ENCODE data around the gene BSPH1. TPM values are rescaled to one million over a fixed set of nuclear protein-coding genes. Genes with fewer than 3 reads are reported as not detected.
"Not testable (repeated sequence)": the region's sequence is repeated elsewhere in the genome, so short reads cannot be mapped to it uniquely, and the experiment has no call there.

The BSPH1 gene
- total RNA-seq, 1 donor from 2014 or later, result not detected

DNA sequence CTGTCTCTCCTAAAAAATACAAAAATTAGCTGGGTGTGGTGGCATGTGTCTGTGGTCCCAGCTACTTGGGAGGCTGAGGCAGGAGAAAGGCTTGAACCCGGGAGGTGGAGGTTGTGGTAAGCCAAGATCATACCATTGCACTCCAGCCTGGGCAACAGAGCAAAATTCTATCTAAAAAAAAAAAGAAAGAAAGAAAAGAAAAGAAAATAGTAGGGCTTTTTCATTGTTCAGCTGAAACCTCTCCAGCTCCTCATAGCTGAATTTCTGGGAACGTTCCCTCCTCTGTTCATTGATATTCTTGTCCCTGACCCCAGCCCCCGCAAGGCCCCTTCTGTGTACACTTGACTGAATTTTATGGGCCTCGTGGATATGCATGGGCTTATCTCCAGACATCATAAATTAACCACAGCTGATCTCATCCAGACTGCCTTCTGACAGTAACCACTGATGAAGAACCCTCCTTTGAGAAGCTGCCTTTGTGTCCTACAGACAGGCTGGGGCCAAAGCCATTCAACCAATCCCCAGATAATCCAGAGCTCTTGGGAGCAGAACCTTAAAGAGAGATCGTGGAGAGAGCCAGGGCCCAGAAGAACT lies 2.3 kb upstream of the BSPH1 start, which contains the start of gene ELSPBP1:
Gene ELSPBP1, plus strand, starts transcription at position 424 of the 594 bp plus-strand sequence. CDS start 14,036 bp downstream, outside the sequence.
- H3K36me3 Mint-ChIP-seq (ENCODE audit: low read depth, unreplicated experiment), result no peaks in the 10 kb centered on the region
- H3K4me1 Mint-ChIP-seq (ENCODE audit: unreplicated experiment), result no peaks in the 10 kb centered on the region
- no peaks in the 10 kb centered on the region for H3K27me3 Mint-ChIP-seq (ENCODE audit: unreplicated experiment)
- H3K9me3 Mint-ChIP-seq (ENCODE audit: unreplicated experiment), result no peaks in the 10 kb centered on the region
- TF ChIP-seq, protein P1, sequence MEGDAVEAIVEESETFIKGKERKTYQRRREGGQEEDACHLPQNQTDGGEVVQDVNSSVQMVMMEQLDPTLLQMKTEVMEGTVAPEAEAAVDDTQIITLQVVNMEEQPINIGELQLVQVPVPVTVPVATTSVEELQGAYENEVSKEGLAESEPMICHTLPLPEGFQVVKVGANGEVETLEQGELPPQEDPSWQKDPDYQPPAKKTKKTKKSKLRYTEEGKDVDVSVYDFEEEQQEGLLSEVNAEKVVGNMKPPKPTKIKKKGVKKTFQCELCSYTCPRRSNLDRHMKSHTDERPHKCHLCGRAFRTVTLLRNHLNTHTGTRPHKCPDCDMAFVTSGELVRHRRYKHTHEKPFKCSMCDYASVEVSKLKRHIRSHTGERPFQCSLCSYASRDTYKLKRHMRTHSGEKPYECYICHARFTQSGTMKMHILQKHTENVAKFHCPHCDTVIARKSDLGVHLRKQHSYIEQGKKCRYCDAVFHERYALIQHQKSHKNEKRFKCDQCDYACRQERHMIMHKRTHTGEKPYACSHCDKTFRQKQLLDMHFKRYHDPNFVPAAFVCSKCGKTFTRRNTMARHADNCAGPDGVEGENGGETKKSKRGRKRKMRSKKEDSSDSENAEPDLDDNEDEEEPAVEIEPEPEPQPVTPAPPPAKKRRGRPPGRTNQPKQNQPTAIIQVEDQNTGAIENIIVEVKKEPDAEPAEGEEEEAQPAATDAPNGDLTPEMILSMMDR (IDR thresholded peaks at IDR 0.05; ENCODE audit: unreplicated experiment), result no peak
- no peak within 1 kb of the TSS for H3K27ac Mint-ChIP-seq (ENCODE audit: unreplicated experiment)
- DNase-seq (ENCODE audit: low spot score), result no peak
- no peak within 1 kb of the TSS for H3K4me3 Mint-ChIP-seq (ENCODE audit: unreplicated experiment)

DNA sequence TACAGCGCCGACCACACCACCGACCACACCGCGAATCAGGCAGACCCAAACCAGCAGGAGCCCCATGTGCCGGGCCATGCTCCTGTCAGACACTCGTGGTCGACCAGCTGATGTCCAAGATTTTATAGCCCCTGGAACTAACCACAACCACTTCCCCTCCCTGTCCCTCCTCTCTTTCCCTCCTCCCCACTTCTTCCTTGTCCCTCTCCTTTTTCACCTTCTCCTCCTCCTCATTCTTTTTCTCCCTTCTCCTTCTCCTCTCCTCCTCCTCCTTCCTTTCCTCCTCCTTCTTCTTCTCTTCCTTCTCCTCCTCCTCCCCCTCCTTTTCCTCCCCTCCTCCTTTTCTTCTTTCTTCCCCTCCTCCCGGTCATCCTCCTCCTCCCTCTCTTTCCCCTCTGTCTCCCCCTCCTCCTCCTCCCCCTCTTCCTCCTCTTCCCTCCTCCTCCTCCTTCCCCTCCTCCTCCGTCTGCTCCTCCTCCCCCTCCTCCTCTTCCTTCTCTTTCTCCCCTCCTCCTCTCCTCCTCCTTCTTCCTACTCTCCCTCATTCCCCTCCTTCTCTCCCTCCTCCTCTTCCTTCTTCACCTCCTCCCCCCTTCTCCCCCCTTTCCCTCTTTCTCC lies 670 bp downstream of the BSPH1 start:
- Mint-ChIP-seq H3K27me3 (ENCODE audit: unreplicated experiment) (no peaks in the 10 kb centered on the region), H3K4me1 (ENCODE audit: unreplicated experiment) (no peaks in the 10 kb centered on the region), H3K9me3 (ENCODE audit: unreplicated experiment) (no peaks in the 10 kb centered on the region), H3K4me3 (ENCODE audit: unreplicated experiment) (no peak overlapping the region), H3K27ac (ENCODE audit: unreplicated experiment) (no peak overlapping the region), H3K36me3 (ENCODE audit: low read depth, unreplicated experiment) (no peaks in the 10 kb centered on the region)
- DNase-seq (ENCODE audit: low spot score), result no peak
- TF ChIP-seq, protein P1 (IDR thresholded peaks at IDR 0.05; ENCODE audit: unreplicated experiment), result no peak

DNA sequence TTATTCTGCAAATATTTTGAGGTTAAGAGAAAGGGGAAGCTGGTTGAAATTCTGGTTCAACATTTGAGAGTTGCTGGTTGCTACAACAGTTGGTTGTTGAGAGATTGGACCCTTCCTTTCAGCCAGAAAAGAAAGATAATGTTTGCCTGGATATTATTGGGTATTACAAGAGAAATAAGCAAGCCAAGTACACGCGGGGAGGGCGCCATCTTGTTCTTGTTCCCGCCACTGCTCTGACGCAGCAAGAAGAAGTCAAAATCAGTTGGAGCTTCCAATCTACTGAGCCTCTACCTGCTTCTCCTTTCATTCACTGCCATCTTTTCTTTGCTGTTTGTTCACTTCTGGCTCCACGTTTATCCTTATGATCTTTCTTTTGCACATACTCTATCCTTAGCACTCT lies 18.4 kb downstream of the BSPH1 start:
- no peak for DNase-seq (ENCODE audit: low spot score)
- TF ChIP-seq, protein P1 (IDR thresholded peaks at IDR 0.05; ENCODE audit: unreplicated experiment), result no peak
- Mint-ChIP-seq H3K9me3 (ENCODE audit: unreplicated experiment) (no peaks in the 10 kb centered on the region), H3K4me1 (ENCODE audit: unreplicated experiment) (no peaks in the 10 kb centered on the region), H3K4me3 (ENCODE audit: unreplicated experiment) (no peak overlapping the region), H3K27ac (ENCODE audit: unreplicated experiment) (no peak overlapping the region), H3K36me3 (ENCODE audit: low read depth, unreplicated experiment) (no peaks in the 10 kb centered on the region), H3K27me3 (ENCODE audit: unreplicated experiment) (no peaks in the 10 kb centered on the region)

DNA sequence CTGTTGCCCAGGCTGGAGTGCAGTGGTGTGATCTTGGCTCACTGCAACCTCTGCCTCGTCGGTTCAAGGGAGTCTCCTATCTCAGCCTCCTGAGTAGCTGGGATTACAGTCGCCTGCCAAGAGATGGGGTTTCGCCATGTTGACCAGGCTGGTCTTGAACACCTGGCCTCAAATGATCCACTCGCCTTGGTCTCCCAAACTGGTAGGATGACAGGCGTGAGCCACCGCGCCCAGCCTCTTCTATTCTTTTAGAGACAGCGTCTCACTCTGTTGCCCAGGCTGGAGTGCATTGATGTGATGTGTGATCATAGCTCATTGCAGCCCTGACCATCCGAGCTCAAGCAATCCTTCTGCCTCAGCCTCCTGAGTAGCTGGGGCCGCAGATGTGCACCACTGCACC lies 36.0 kb downstream of the BSPH1 start:
- H3K27ac Mint-ChIP-seq (ENCODE audit: unreplicated experiment); H3K36me3 Mint-ChIP-seq (ENCODE audit: low read depth, unreplicated experiment); H3K4me3 Mint-ChIP-seq (ENCODE audit: unreplicated experiment); H3K9me3 Mint-ChIP-seq (ENCODE audit: unreplicated experiment); H3K27me3 Mint-ChIP-seq (ENCODE audit: unreplicated experiment); DNase-seq (ENCODE audit: low spot score); H3K4me1 Mint-ChIP-seq (ENCODE audit: unreplicated experiment): not testable (repeated sequence)

DNA sequence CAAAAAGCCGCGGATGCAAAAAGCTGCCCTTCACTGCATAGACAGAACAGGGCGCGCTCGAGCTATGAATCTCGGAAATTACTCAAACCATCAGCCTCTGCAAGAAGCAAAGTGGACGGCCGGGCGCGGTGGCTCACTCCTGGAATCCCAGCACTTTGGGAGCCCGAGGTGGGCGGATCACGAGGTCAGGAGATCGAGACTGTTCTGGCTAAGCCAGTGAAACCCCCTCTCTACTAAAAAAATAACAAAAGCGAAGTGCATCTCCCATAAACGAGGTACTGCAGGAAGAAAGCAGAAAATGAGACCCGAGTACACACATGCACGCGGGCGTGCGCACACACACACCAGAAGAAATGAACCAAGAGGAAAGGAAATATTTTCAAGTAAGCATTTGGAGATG lies 39.8 kb downstream of the BSPH1 start:
- not testable (repeated sequence) for H3K36me3 Mint-ChIP-seq (ENCODE audit: low read depth, unreplicated experiment); DNase-seq (ENCODE audit: low spot score); H3K27ac Mint-ChIP-seq (ENCODE audit: unreplicated experiment); H3K9me3 Mint-ChIP-seq (ENCODE audit: unreplicated experiment); H3K27me3 Mint-ChIP-seq (ENCODE audit: unreplicated experiment); H3K4me1 Mint-ChIP-seq (ENCODE audit: unreplicated experiment); H3K4me3 Mint-ChIP-seq (ENCODE audit: unreplicated experiment)

DNA sequence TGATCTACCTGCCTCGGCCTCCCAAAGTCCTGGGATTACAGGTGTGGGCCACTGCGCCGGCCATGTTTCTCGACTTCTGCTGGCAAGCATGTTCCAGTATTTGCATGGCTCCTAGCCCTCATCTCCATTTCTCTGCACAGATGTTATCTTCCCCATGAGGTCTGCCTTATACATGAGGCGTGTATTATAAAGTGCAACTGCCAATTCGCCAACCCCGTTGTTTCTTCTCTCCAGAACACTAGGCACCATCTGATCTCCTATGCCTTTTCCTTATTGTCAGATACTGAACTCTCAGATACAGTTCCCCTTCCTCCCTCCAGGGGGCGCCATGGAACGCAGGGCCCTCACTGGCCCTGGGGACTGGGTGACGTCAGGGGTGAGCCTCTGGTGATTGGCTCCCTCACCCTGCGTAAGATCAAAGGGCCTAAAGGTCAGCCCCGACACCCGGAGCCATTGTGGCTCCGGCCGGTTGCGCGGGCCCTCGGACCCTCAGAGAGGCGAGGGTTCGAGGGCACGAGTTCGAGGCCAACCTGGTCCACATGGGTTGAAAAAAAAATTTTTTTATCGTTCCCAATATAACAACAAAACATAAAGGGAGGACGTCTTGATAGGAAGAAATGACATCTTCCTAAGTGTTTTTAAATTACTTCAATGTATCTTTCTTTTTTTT lies 42.0 kb downstream of the BSPH1 start:
- not testable (repeated sequence) for H3K4me3 Mint-ChIP-seq (ENCODE audit: unreplicated experiment); H3K9me3 Mint-ChIP-seq (ENCODE audit: unreplicated experiment); H3K27ac Mint-ChIP-seq (ENCODE audit: unreplicated experiment); H3K36me3 Mint-ChIP-seq (ENCODE audit: low read depth, unreplicated experiment); DNase-seq (ENCODE audit: low spot score); H3K27me3 Mint-ChIP-seq (ENCODE audit: unreplicated experiment); H3K4me1 Mint-ChIP-seq (ENCODE audit: unreplicated experiment)
- TF ChIP-seq, protein P1 (IDR thresholded peaks at IDR 0.05; ENCODE audit: unreplicated experiment), result peak; percentile 82

DNA sequence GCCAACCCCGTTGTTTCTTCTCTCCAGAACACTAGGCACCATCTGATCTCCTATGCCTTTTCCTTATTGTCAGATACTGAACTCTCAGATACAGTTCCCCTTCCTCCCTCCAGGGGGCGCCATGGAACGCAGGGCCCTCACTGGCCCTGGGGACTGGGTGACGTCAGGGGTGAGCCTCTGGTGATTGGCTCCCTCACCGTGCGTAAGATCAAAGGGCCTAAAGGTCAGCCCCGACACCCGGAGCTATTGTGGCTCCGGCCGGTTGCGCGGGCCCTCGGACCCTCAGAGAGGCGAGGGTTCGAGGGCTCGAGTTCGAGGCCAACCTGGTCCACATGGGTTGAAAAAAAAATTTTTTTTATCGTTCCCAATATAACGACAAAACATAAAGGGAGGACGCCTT lies 63.4 kb downstream of the BSPH1 start:
- H3K4me1 Mint-ChIP-seq (ENCODE audit: unreplicated experiment); H3K9me3 Mint-ChIP-seq (ENCODE audit: unreplicated experiment); H3K27ac Mint-ChIP-seq (ENCODE audit: unreplicated experiment); H3K27me3 Mint-ChIP-seq (ENCODE audit: unreplicated experiment); H3K4me3 Mint-ChIP-seq (ENCODE audit: unreplicated experiment); H3K36me3 Mint-ChIP-seq (ENCODE audit: low read depth, unreplicated experiment); DNase-seq (ENCODE audit: low spot score): not testable (repeated sequence)

Data from endothelial cell (in vitro differentiated cells).